ENCODE measurements around the gene TAAR8. TPM values are rescaled to one million over a fixed set of nuclear protein-coding genes. Genes with fewer than 3 reads are reported as not detected.

Gene TAAR8
- total RNA-seq, 1 donor from 2014 or later = not detected

DNA sequence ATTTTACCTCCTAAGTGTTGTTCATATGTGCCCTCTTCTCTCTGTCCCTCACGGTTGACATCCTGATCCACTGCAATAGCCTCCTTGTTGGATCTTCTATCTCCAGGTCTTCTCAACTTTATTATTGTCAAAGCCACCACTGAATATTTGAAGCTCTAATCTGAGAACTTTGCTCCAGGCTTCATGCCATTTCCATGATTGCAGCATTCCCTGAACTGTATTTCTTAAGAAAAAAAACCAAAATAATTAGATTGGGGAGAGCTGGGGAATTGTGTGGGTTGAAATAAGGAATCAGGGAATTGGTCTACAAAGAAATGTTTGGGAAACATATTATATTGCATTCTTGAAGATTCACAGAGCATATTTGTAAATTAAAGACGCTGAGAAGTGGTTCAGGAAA lies 37.1 kb upstream of the TAAR8 start:
- H3K27me3 Mint-ChIP-seq = peaks cover 9% of the 10 kb centered on the region
- no peak for DNase-seq (ENCODE audit: low spot score, unreplicated experiment)
- no peak for TF ChIP-seq CTCF (IDR thresholded peaks at IDR 0.05; ENCODE audit: unreplicated experiment)
- peaks cover 23% of the 10 kb centered on the region for H3K4me1 Mint-ChIP-seq (ENCODE audit: low read depth)
- no peak overlapping the region for H3K4me3 Mint-ChIP-seq (ENCODE audit: low read depth)
- H3K9me3 Mint-ChIP-seq (ENCODE audit: low read depth) = no peaks in the 10 kb centered on the region
- H3K27ac Mint-ChIP-seq = no peak overlapping the region
- H3K36me3 Mint-ChIP-seq (ENCODE audit: insufficient read depth) = no peaks in the 10 kb centered on the region

DNA sequence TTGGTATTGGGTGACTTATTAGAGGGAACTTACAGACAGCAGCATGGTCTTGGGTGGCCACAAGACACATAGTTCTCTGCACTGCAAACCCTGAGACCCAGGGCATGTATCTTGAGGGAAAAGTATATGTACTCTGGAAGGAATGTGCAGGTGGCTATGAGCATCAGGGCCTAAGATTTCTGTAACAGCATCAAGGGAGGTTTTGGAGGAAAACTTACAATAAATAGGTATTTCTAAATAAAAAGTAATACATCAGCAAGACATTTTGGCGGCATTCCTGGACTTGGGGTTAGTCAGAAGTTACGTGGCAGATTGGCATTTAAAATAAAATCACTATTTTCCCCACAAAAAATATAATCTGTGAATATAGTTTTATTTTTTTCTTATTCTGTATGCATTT lies 31.5 kb upstream of the TAAR8 start:
- TF ChIP-seq CTCF (IDR thresholded peaks at IDR 0.05; ENCODE audit: unreplicated experiment) = no peak

DNA sequence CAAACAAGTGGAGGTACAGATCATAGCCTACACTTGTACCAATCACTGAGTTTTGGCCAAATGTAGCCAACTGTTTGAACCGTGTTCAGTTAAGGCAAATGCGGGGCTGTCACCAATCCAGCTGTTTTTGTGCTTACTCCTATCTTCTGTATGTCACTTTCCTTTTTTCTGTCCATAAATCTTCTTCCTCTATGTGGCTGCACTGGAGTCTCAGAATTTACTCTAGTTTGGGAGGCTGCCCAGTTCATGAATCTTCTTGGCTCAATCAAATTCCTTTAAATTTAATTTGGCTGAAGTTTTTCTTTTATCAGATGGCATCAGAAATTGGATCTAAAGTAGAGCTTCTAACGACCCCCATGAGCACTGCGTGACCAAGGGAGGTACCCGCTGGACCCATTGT lies 27.8 kb upstream of the TAAR8 start:
- TF ChIP-seq CTCF (IDR thresholded peaks at IDR 0.05; ENCODE audit: unreplicated experiment) = no peak
- Mint-ChIP-seq H3K36me3 (ENCODE audit: insufficient read depth) (no peaks in the 10 kb centered on the region), H3K4me1 (ENCODE audit: low read depth) (no peaks in the 10 kb centered on the region), H3K4me3 (ENCODE audit: low read depth) (no peak overlapping the region), H3K9me3 (ENCODE audit: low read depth) (no peaks in the 10 kb centered on the region), H3K27me3 (peaks cover 3% of the 10 kb centered on the region), H3K27ac (no peak overlapping the region)
- no peak for DNase-seq (ENCODE audit: low spot score, unreplicated experiment)

More for the DNA sequence above, 31.5 kb upstream of the TAAR8 start:
- no peak overlapping the region for H3K4me3 Mint-ChIP-seq (ENCODE audit: low read depth)
- no peak for DNase-seq (ENCODE audit: low spot score, unreplicated experiment)
- no peak overlapping the region for H3K27ac Mint-ChIP-seq
- peaks cover 4% of the 10 kb centered on the region for H3K27me3 Mint-ChIP-seq
- H3K36me3 Mint-ChIP-seq (ENCODE audit: insufficient read depth) = no peaks in the 10 kb centered on the region
- H3K9me3 Mint-ChIP-seq (ENCODE audit: low read depth) = no peaks in the 10 kb centered on the region
- no peaks in the 10 kb centered on the region for H3K4me1 Mint-ChIP-seq (ENCODE audit: low read depth)

- no peak for TF ChIP-seq CTCF (IDR thresholded peaks at IDR 0.05; ENCODE audit: unreplicated experiment)
- H3K9me3 Mint-ChIP-seq (ENCODE audit: low read depth) = no peaks in the 10 kb centered on the region
- no peaks in the 10 kb centered on the region for H3K4me1 Mint-ChIP-seq (ENCODE audit: low read depth)
- no peak overlapping the region for H3K27ac Mint-ChIP-seq
- no peak overlapping the region for H3K4me3 Mint-ChIP-seq (ENCODE audit: low read depth)
- DNase-seq (ENCODE audit: low spot score, unreplicated experiment) = no peak
- peaks cover 3% of the 10 kb centered on the region for H3K27me3 Mint-ChIP-seq
- H3K36me3 Mint-ChIP-seq (ENCODE audit: insufficient read depth) = no peaks in the 10 kb centered on the region
Observed at GRCh38 chr6:132525866-132526265, 26.6 kb upstream of the TAAR8 start.

- no peaks in the 10 kb centered on the region for H3K36me3 Mint-ChIP-seq (ENCODE audit: insufficient read depth)
- no peak for TF ChIP-seq CTCF (IDR thresholded peaks at IDR 0.05; ENCODE audit: unreplicated experiment)
- no peaks in the 10 kb centered on the region for H3K9me3 Mint-ChIP-seq (ENCODE audit: low read depth)
- H3K4me1 Mint-ChIP-seq (ENCODE audit: low read depth) = no peaks in the 10 kb centered on the region
- no peak overlapping the region for H3K27ac Mint-ChIP-seq
- peaks cover 3% of the 10 kb centered on the region for H3K27me3 Mint-ChIP-seq
- H3K4me3 Mint-ChIP-seq (ENCODE audit: low read depth) = no peak overlapping the region
- no peak for DNase-seq (ENCODE audit: low spot score, unreplicated experiment)
Observed at GRCh38 chr6:132526461-132526860, 26.0 kb upstream of the TAAR8 start.
